NCI-H2196 treated with DMSO at 0.1 percent for 48 hours (cell line): ENCODE measurements around the gene PIM2.

Experiments used
- DNase-seq: peaks from one replicate; lab custom pipeline; 2025; ENCODE audit not compliant: unreplicated experiment; lab: John Stamatoyannopoulos, UW

Gene PIM2

GRCh38 chrX:48936429-48937053 is 17.7 kb upstream of the PIM2 start:
- DNase-seq = no peak

GRCh38 chrX:48935301-48935670 is 16.5 kb upstream of the PIM2 start:
- no peak for DNase-seq

GRCh38 chrX:48934581-48935300 is 15.9 kb upstream of the PIM2 start:
- no peak for DNase-seq

GRCh38 chrX:48933757-48934156 is 14.9 kb upstream of the PIM2 start:
- DNase-seq = no peak

- DNase-seq = no peak
Observed at GRCh38 chrX:48927736-48928382, 9.0 kb upstream of the PIM2 start.

- DNase-seq = no peak
Observed at GRCh38 chrX:48927123-48927522, 8.3 kb upstream of the PIM2 start.

GRCh38 chrX:48924270-48924669 is 5.4 kb upstream of the PIM2 start:
- no peak for DNase-seq

- DNase-seq = no peak
Observed at GRCh38 chrX:48923771-48924170, 4.9 kb upstream of the PIM2 start.

- no peak for DNase-seq
Observed at GRCh38 chrX:48920718-48921104, 1.9 kb upstream of the PIM2 start.

- DNase-seq = no peak
Observed at GRCh38 chrX:48919947-48920717, 1.3 kb upstream of the PIM2 start.

- DNase-seq = no peak
Observed at GRCh38 chrX:48919360-48919841, 577 bp upstream of the PIM2 start.

- DNase-seq = no peak
Observed at GRCh38 chrX:48918301-48918642, 552 bp downstream of the PIM2 start.

GRCh38 chrX:48917139-48918001 is 1.5 kb downstream of the PIM2 start:
- peak; percentile 87 for DNase-seq

- DNase-seq = no peak
Observed at GRCh38 chrX:48914593-48915493, 4.0 kb downstream of the PIM2 start.

GRCh38 chrX:48913605-48914366 is 5.0 kb downstream of the PIM2 start:
- DNase-seq = no peak

- peak; percentile 75 for DNase-seq
Observed at GRCh38 chrX:48911412-48912182, 7.2 kb downstream of the PIM2 start, which contains the start of gene SLC35A2. Gene SLC35A2, minus strand, starts transcription at chrX:48911646. Its CDS starts 10 bp downstream, at chrX:48911636.

GRCh38 chrX:48910926-48911411 is 7.9 kb downstream of the PIM2 start:
- DNase-seq = no peak
